ENCODE measurements around the gene STX11.
A peak's percentile ranks its signal among the peaks of the same experiment; 100 is the strongest.
"Not testable (repeated sequence)": the region's sequence is repeated elsewhere in the genome, so short reads cannot be mapped to it uniquely, and the experiment has no call there.

The STX11 gene

DNA sequence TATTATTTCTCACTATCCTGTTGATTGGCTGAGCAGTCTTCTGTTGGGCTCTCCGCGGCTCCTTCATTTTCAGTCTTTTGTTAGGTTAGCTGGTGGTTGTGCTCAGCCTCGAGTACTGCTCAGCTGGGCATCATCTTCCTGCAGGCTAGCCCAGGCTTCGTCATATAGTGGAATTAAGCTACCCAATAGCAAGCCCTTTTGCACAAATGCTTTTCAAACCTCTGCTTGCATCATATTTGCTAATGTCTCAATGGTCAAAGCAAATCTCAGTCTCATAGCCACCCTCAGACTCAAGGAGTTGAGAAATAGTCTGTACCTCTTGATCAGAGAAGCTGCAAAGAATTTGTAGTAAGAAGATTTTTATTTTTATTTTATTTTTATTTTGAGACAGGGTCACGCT is 23.7 kb downstream of the STX11 start:
- DNase-seq: no peak
- Mint-ChIP-seq H3K27ac (no peak overlapping the region), H3K9me3 (no peaks in the 10 kb centered on the region), H3K4me3 (no peak overlapping the region), H3K36me3 (ENCODE audit: low read depth) (peaks cover 87% of the 10 kb centered on the region), H3K27me3 (no peaks in the 10 kb centered on the region), H3K4me1 (ENCODE audit: low read depth) (peaks cover 16% of the 10 kb centered on the region)

DNA sequence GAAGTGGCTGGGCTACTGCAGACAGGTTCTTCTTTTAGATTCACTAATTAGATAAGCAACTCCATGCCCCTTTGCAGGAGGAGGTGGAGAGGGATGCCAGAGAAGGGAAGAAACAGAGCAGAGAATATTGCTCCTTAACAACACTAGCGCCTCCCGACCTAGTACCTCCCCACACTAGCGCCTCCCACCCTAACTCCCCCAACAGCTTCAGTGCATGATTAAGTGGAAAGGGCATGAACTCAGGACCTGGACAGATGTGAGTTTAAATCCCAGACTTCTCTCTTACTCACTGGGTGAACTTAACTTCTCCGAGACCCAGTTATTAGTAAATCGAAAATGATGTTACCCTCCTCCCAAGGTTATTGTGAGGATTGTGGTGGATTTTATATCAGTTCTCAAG is 25.7 kb downstream of the STX11 start:
- Mint-ChIP-seq H3K4me1 (ENCODE audit: low read depth) (peaks cover 34% of the 10 kb centered on the region), H3K36me3 (ENCODE audit: low read depth) (peaks cover 83% of the 10 kb centered on the region)

DNA sequence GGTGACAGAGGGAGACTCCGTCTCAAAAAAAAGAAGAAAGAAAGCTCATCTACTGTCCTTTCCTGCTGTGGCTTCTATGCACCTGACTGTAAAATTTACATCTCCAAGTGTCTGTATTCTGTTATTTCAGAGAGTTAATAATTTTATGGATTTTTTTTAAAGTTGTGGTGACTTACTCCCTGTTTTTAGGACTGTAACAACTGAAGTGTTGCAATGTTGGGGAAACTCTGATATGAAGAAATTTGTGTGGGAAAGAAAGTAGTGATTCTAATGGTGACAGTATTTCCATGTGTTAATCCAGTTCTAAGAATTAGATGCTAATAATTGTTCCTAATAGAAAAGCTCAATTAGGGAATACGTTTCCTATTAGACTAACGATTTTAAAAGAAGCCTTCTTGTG is 27.4 kb downstream of the STX11 start:
- Mint-ChIP-seq H3K27ac (no peak overlapping the region), H3K27me3 (no peaks in the 10 kb centered on the region), H3K9me3 (no peaks in the 10 kb centered on the region), H3K4me1 (ENCODE audit: low read depth) (peaks cover 44% of the 10 kb centered on the region), H3K4me3 (no peak overlapping the region), H3K36me3 (ENCODE audit: low read depth) (peaks cover 80% of the 10 kb centered on the region)
- DNase-seq: no peak

More for the DNA sequence above, 25.7 kb downstream of the STX11 start:
- no peak for DNase-seq
- H3K4me3 Mint-ChIP-seq: no peak overlapping the region
- H3K9me3 Mint-ChIP-seq: no peaks in the 10 kb centered on the region
- no peak overlapping the region for H3K27ac Mint-ChIP-seq
- H3K27me3 Mint-ChIP-seq: no peaks in the 10 kb centered on the region

- Mint-ChIP-seq H3K27ac (peak overlapping the region; percentile 9), H3K4me1 (ENCODE audit: low read depth) (peaks cover 50% of the 10 kb centered on the region), H3K36me3 (ENCODE audit: low read depth) (peaks cover 76% of the 10 kb centered on the region), H3K9me3 (no peaks in the 10 kb centered on the region), H3K27me3 (no peaks in the 10 kb centered on the region), H3K4me3 (peak overlapping the region; percentile 6)
- no peak for DNase-seq
These were observed 28.0 kb downstream of the STX11 start for GRCh38 chr6:144178323-144178722.

GRCh38 chr6:144179237-144179636 is 28.9 kb downstream of the STX11 start:
- no peaks in the 10 kb centered on the region for H3K27me3 Mint-ChIP-seq
- H3K27ac Mint-ChIP-seq: peak overlapping the region; percentile 30
- H3K4me3 Mint-ChIP-seq: no peak overlapping the region
- no peaks in the 10 kb centered on the region for H3K9me3 Mint-ChIP-seq
- no peak for DNase-seq
- peaks cover 74% of the 10 kb centered on the region for H3K36me3 Mint-ChIP-seq (ENCODE audit: low read depth)
- peaks cover 55% of the 10 kb centered on the region for H3K4me1 Mint-ChIP-seq (ENCODE audit: low read depth)

GRCh38 chr6:144179828-144180227 is 29.5 kb downstream of the STX11 start:
- Mint-ChIP-seq H3K9me3 (no peaks in the 10 kb centered on the region), H3K36me3 (ENCODE audit: low read depth) (peaks cover 70% of the 10 kb centered on the region), H3K4me1 (ENCODE audit: low read depth) (peaks cover 55% of the 10 kb centered on the region), H3K27me3 (no peaks in the 10 kb centered on the region), H3K4me3 (no peak overlapping the region), H3K27ac (no peak overlapping the region)
- no peak for DNase-seq

GRCh38 chr6:144180354-144180753 is 30.0 kb downstream of the STX11 start:
- DNase-seq, H3K27me3 Mint-ChIP-seq, H3K9me3 Mint-ChIP-seq, H3K4me3 Mint-ChIP-seq: not testable (repeated sequence)
- Mint-ChIP-seq H3K27ac (peak overlapping the region; percentile 4), H3K36me3 (ENCODE audit: low read depth) (peaks cover 71% of the 10 kb centered on the region), H3K4me1 (ENCODE audit: low read depth) (peaks cover 55% of the 10 kb centered on the region)

DNA sequence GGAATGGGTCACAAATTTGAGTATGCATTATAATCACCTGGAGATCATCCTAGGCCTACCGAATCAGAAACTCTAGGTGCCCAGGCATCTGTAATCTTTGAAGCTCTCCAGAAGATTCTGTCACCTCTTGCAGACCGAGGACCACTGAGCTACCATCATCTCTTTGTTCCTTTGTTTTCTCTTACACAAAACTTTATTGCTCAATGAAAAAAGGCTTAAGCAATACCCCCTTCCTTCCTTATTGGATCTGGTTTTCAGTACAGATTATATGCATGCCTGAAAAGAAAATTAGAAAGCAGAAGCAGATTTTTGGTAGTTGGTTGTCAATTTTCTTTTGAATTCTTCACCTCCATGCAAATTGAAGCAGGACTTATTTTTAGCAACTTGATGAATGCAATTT is 31.3 kb downstream of the STX11 start:
- no peak overlapping the region for H3K27ac Mint-ChIP-seq
- H3K4me3 Mint-ChIP-seq: no peak overlapping the region
- H3K27me3 Mint-ChIP-seq: no peaks in the 10 kb centered on the region
- H3K4me1 Mint-ChIP-seq (ENCODE audit: low read depth): peaks cover 55% of the 10 kb centered on the region
- H3K36me3 Mint-ChIP-seq (ENCODE audit: low read depth): peaks cover 69% of the 10 kb centered on the region
- no peaks in the 10 kb centered on the region for H3K9me3 Mint-ChIP-seq
- DNase-seq: no peak

DNA sequence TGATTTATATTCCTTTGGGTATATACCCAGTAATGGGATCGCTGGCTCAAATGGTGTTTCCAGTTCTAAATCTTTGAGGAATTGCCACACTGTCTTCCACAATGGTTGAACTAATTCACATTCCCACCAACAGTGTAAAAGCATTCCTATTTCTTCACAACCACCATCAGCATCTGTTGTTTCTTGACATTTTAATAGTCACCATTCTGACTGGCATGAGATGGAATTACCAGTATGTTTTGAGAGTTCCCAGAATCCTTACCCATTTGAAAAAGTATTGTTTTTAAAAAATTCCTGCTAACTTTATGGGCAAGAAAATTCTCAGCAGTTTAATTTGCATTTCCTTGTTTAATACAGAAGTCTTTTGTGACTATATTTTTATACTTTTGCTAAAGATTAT is 33.9 kb downstream of the STX11 start:
- Mint-ChIP-seq H3K36me3 (ENCODE audit: low read depth) (peaks cover 66% of the 10 kb centered on the region), H3K4me1 (ENCODE audit: low read depth) (peaks cover 39% of the 10 kb centered on the region)
- not testable (repeated sequence) for H3K4me3 Mint-ChIP-seq, H3K9me3 Mint-ChIP-seq, DNase-seq, H3K27ac Mint-ChIP-seq, H3K27me3 Mint-ChIP-seq

DNA sequence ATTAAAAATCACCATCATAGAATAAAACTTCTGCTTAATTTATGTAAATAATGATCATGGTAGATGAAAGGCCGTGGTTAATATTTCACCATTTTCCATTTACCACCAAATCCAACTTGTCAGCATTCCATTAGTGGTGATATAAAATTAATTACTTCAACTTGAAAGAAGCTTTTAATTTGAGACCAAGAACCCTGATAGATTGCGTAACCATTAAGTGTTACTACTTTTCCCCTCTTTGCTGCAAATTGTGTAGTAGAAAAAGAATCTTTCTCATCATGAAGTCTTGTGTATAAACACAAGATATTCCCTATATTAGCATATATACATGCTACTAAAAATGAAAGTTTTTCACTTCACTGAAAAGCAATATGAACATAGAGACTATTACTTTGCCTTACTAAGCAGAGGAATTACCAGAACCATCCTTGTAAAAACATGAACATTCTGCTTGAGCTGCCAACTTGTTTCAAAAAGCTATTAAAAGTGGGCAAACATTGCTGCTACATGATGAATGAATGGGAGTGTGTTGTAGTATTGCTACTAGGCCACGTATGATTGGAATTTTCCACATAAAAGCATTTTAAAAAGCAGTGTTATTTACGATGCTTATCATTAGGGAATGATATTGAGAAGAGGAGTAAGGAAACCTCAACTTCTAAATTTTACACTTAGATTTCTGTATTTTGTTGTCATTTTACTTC is 35.0 kb downstream of the STX11 start:
- peaks cover 28% of the 10 kb centered on the region for H3K4me1 Mint-ChIP-seq (ENCODE audit: low read depth)
- H3K27ac Mint-ChIP-seq: no peak overlapping the region
- H3K36me3 Mint-ChIP-seq (ENCODE audit: low read depth): peaks cover 68% of the 10 kb centered on the region
- H3K27me3 Mint-ChIP-seq: no peaks in the 10 kb centered on the region
- no peak for DNase-seq
- H3K9me3 Mint-ChIP-seq: no peaks in the 10 kb centered on the region
- no peak overlapping the region for H3K4me3 Mint-ChIP-seq

DNA sequence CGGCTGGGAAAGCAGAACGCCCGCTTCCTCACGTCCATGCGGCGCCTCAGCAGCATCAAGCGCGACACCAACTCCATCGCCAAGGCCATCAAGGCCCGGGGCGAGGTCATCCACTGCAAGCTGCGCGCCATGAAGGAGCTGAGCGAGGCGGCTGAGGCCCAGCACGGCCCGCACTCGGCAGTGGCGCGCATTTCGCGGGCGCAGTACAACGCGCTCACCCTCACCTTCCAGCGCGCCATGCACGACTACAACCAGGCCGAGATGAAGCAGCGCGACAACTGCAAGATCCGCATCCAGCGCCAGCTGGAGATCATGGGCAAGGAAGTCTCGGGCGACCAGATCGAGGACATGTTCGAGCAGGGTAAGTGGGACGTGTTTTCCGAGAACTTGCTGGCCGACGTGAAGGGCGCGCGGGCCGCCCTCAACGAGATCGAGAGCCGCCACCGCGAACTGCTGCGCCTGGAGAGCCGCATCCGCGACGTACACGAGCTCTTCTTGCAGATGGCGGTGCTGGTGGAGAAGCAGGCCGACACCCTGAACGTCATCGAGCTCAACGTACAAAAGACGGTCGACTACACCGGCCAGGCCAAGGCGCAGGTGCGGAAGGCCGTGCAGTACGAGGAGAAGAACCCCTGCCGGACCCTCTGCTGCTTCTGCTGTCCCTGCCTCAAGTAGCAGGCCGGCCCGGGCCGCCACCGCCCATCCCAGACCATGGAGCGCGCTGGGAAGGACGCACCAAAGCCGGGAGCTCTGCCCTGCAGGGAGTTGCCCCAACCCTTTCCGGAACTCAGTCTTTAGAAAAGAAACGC is 36.7 kb downstream of the STX11 start:
- Mint-ChIP-seq H3K4me3 (no peak overlapping the region), H3K27me3 (no peaks in the 10 kb centered on the region), H3K4me1 (ENCODE audit: low read depth) (peaks cover 18% of the 10 kb centered on the region), H3K9me3 (no peaks in the 10 kb centered on the region), H3K27ac (no peak overlapping the region), H3K36me3 (ENCODE audit: low read depth) (peaks cover 57% of the 10 kb centered on the region)
- DNase-seq: no peak

- Mint-ChIP-seq H3K4me3 (no peak overlapping the region), H3K27me3 (no peaks in the 10 kb centered on the region)
- no peak for DNase-seq
These were observed 39.0 kb downstream of the STX11 start for GRCh38 chr6:144189351-144189750.

DNA sequence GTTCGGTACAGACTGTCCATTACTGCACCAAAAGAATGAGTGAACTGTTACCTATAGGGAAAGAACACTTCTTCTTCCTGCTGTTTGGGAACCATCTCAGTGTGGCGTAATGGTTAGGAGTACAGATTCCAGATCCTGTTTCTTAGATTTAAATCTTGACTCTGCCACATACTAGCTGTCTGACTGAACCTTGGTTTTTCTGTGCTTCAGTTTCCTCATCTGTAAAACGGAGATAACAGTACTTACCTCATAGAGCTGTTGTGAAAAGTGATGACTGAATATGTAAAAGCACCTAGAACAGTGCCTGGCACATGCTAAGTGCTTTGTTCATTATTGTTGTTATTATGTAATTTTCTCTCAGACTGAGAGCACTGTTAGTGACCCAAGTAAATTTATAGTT is 39.8 kb downstream of the STX11 start:
- peaks cover 2% of the 10 kb centered on the region for H3K4me1 Mint-ChIP-seq (ENCODE audit: low read depth)
- H3K27me3 Mint-ChIP-seq: no peaks in the 10 kb centered on the region
- no peak for DNase-seq
- no peak overlapping the region for H3K27ac Mint-ChIP-seq
- H3K4me3 Mint-ChIP-seq: no peak overlapping the region
- no peaks in the 10 kb centered on the region for H3K9me3 Mint-ChIP-seq
- peaks cover 42% of the 10 kb centered on the region for H3K36me3 Mint-ChIP-seq (ENCODE audit: low read depth)

More at GRCh38 chr6:144189351-144189750, 39.0 kb downstream of the STX11 start:
- peaks cover 42% of the 10 kb centered on the region for H3K36me3 Mint-ChIP-seq (ENCODE audit: low read depth)
- no peak overlapping the region for H3K27ac Mint-ChIP-seq
- peaks cover 2% of the 10 kb centered on the region for H3K4me1 Mint-ChIP-seq (ENCODE audit: low read depth)
- no peaks in the 10 kb centered on the region for H3K9me3 Mint-ChIP-seq

- Mint-ChIP-seq H3K27me3 (no peaks in the 10 kb centered on the region), H3K36me3 (ENCODE audit: low read depth) (peaks cover 38% of the 10 kb centered on the region), H3K27ac (no peak overlapping the region), H3K4me1 (ENCODE audit: low read depth) (peaks cover 2% of the 10 kb centered on the region), H3K4me3 (no peak overlapping the region), H3K9me3 (no peaks in the 10 kb centered on the region)
- DNase-seq: no peak
These were observed 40.3 kb downstream of the STX11 start for GRCh38 chr6:144190593-144190992.

DNA sequence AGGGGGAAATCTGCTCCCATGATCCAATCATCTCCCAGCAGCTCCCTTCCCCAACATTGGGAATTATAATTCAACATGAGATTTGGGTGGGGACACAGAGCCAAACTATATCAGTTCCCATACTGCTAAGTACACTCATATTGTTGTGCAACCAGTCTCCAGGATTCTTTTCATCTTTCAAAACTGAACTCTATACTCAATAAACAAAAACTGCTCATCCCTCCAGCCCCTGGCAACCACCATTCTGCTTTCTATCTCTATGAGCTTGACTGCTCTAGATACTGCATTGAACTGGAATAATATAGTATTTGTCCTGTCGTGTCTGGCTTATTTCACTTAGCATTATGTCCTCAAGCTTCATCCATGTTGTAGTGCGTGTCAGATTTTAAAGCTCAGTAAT is 42.9 kb downstream of the STX11 start:
- no peaks in the 10 kb centered on the region for H3K27me3 Mint-ChIP-seq
- H3K27ac Mint-ChIP-seq: no peak overlapping the region

More for the DNA sequence above, 42.9 kb downstream of the STX11 start:
- Mint-ChIP-seq H3K36me3 (ENCODE audit: low read depth) (peaks cover 15% of the 10 kb centered on the region), H3K4me3 (no peak overlapping the region), H3K4me1 (ENCODE audit: low read depth) (peaks cover 4% of the 10 kb centered on the region), H3K9me3 (peaks cover 2% of the 10 kb centered on the region)
- no peak for DNase-seq

Data from activated T-cell treated with anti-CD3 and anti-CD28 coated beads, Interleukin-2, amount 50 U/mL, for 24 hours (primary cell).